Neural crest cell (in vitro differentiated cells): ENCODE data around the gene CTNNA3. TPM values are rescaled to one million over a fixed set of nuclear protein-coding genes. Genes with fewer than 3 reads are reported as not detected.

ENCODE experiments used
- DNase-seq: peaks from one replicate; pipeline ENCODE4 v3.0.0; 2021; ENCODE audit warnings: low read depth, mixed read lengths, low spot score
- H3K27ac Mint-ChIP-seq: one replicate; pipeline ENCODE4 v1.8.0; 2021; ENCODE audit warnings: mild to moderate bottlenecking, mixed read lengths; ENCODE audit not compliant: unreplicated experiment
- H3K27me3 Mint-ChIP-seq: 2 replicates; pipeline ENCODE4 v1.8.0; 2021; ENCODE audit warnings: low read depth, mild to moderate bottlenecking, mixed read lengths
- H3K36me3 Mint-ChIP-seq: 2 replicates; pipeline ENCODE4 v1.8.0; 2021; ENCODE audit warnings: low read depth, mild to moderate bottlenecking, mixed read lengths
- H3K4me1 Mint-ChIP-seq: 2 replicates; pipeline ENCODE4 v1.8.0; 2021; ENCODE audit warnings: mixed read lengths
- H3K4me3 Mint-ChIP-seq: one replicate; pipeline ENCODE4 v1.8.0; 2021; ENCODE audit warnings: mild to moderate bottlenecking, mixed read lengths
- H3K9me3 Mint-ChIP-seq: 2 replicates; pipeline ENCODE4 v1.8.0; 2021; ENCODE audit warnings: mixed read lengths
- total RNA-seq: library from RNA; stranded (reverse); gene quantifications from 2 replicates; pipeline ENCODE4 v1.2.1, GENCODE V29; 2021
- TF ChIP-seq, protein P1 (sequence below): fragments of 200-600 bp; sonication (generic); conservative IDR thresholded peaks from 2 replicates; pipeline ENCODE4 v1.5.0; 2021; ENCODE audit warnings: antibody characterized with exemption, mild to moderate bottlenecking

The CTNNA3 gene
- total RNA-seq, 1 donor from 2014 or later: 4.7 TPM

DNA sequence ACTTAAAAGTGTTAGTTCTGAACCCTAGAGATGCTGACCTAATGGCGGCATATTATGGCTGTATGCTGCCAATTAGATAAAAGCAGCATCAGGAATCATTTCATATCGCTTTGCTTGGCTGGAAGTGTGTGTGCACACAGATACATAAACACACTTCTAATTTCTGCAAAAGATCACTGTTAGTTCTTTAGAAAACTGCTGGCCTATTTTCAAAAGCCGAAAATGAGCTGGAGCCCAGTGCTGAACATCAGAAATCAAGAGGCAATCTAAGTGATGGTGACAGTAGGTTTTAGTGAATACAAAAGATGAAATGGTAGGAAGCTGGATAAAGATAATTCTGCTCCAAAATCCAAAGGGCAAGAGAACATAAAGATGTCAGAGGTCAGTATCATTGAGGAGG, 1516.0 kb downstream of the CTNNA3 start:
- no peaks in the 10 kb centered on the region for H3K27me3 Mint-ChIP-seq
- no peak overlapping the region for H3K4me3 Mint-ChIP-seq

DNA sequence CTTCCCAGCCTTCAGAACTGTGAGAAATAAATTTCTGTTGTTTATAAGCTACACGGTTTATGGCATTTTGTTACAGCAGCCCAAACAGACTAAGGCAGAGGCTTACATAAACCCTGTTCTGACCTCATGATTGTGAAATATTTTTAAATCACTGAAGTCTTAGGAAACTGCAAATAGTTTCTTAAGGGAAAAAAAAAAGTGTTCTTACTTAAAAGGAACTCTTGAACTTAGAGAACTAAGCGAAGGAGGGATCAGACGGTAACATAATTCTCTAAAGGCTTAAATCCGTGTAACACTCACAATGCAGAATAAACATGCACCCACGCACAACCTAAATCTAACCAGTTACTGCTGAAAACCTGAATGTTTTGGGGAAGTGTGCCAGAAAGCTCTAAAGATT, 1519.2 kb downstream of the CTNNA3 start:
- TF ChIP-seq, protein P1, sequence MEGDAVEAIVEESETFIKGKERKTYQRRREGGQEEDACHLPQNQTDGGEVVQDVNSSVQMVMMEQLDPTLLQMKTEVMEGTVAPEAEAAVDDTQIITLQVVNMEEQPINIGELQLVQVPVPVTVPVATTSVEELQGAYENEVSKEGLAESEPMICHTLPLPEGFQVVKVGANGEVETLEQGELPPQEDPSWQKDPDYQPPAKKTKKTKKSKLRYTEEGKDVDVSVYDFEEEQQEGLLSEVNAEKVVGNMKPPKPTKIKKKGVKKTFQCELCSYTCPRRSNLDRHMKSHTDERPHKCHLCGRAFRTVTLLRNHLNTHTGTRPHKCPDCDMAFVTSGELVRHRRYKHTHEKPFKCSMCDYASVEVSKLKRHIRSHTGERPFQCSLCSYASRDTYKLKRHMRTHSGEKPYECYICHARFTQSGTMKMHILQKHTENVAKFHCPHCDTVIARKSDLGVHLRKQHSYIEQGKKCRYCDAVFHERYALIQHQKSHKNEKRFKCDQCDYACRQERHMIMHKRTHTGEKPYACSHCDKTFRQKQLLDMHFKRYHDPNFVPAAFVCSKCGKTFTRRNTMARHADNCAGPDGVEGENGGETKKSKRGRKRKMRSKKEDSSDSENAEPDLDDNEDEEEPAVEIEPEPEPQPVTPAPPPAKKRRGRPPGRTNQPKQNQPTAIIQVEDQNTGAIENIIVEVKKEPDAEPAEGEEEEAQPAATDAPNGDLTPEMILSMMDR: no peak
- H3K36me3 Mint-ChIP-seq: no peaks in the 10 kb centered on the region

More for the DNA sequence above, 1516.0 kb downstream of the CTNNA3 start:
- no peak overlapping the region for H3K27ac Mint-ChIP-seq
- no peaks in the 10 kb centered on the region for H3K4me1 Mint-ChIP-seq
- DNase-seq: no peak
- no peaks in the 10 kb centered on the region for H3K36me3 Mint-ChIP-seq
- TF ChIP-seq, protein P1: no peak
- no peaks in the 10 kb centered on the region for H3K9me3 Mint-ChIP-seq

DNA sequence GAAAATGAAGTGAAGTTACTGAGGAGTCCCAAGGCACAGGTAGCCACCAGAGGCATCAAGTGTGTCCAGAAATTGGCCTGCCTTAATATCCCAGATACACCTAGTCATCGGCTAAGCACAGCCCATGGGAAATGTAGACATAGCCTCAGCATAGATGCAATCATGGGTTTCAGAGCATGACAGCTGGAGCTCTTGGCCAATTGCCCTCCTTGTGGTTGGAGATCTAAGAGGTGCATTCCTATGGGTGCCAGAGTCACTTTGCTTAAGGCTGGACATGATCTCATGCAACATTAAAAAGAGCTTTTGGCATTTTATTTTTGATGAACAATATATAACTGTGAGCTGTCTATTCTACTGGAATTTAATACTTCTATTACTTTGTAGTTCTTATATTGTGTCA, 1528.2 kb downstream of the CTNNA3 start:
- TF ChIP-seq, protein P1: no peak
- no peak overlapping the region for H3K27ac Mint-ChIP-seq
- H3K4me3 Mint-ChIP-seq: no peak overlapping the region

More for the DNA sequence above, 1519.2 kb downstream of the CTNNA3 start:
- no peaks in the 10 kb centered on the region for H3K4me1 Mint-ChIP-seq
- no peaks in the 10 kb centered on the region for H3K9me3 Mint-ChIP-seq
- no peak overlapping the region for H3K4me3 Mint-ChIP-seq
- no peak overlapping the region for H3K27ac Mint-ChIP-seq
- no peaks in the 10 kb centered on the region for H3K27me3 Mint-ChIP-seq
- DNase-seq: no peak

DNA sequence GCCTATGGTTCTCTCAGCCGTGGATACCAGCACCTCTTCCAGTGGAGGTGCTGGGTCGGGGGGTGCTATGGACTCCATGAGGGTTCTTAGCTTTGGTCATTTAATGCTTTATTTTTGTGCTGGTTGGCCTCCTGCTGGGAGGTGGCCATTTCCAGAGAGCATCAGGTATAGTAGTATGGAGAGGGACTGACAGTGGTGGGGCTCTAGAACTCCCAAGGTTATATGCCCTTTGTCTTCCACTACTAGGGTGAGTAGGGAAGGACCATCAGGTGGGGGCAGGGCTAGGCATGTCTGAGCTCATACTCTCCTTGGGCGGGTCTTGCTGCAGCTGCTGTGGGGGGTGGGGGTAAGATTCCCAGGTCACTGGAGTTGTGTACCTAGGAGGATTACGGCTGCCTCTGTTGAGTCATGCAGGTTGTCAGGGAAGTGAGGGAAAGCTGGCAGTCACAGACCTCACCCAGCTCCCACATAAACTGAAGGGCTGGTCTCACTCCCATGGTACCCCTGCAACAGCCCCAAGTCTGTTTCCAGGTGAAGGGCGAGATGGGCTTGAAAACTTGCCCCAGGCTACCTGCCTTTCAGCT, 1533.3 kb downstream of the CTNNA3 start:
- no peak for DNase-seq
- Mint-ChIP-seq H3K4me3 (no peak overlapping the region), H3K9me3 (peaks cover 6% of the 10 kb centered on the region), H3K27me3 (no peaks in the 10 kb centered on the region), H3K36me3 (no peaks in the 10 kb centered on the region), H3K27ac (no peak overlapping the region), H3K4me1 (peaks cover 6% of the 10 kb centered on the region)
- TF ChIP-seq, protein P1: no peak

More for the DNA sequence above, 1528.2 kb downstream of the CTNNA3 start:
- DNase-seq: no peak
- Mint-ChIP-seq H3K9me3 (no peaks in the 10 kb centered on the region), H3K27me3 (no peaks in the 10 kb centered on the region), H3K4me1 (no peaks in the 10 kb centered on the region), H3K36me3 (no peaks in the 10 kb centered on the region)

DNA sequence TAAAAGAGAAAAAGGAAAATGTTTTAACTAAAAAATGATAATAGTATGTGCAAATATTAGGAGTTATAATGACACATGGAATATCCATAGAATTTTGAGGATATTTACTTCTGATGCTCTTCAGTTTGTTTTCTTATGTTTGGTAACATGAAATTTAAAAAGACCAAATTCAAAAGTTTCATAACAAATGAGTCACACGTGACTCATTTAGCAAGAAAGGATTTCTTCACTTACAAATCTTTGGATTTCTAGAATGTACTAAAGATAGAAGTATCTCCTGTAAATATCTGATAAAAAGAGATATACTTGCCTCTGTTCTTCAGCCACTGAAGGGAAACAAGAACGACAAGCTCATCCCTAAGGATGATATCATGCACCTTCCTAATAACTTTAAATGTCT, 1544.6 kb downstream of the CTNNA3 start:
- no peaks in the 10 kb centered on the region for H3K4me1 Mint-ChIP-seq
- no peak overlapping the region for H3K27ac Mint-ChIP-seq
- no peaks in the 10 kb centered on the region for H3K27me3 Mint-ChIP-seq
- DNase-seq: no peak
- H3K36me3 Mint-ChIP-seq: no peaks in the 10 kb centered on the region
- H3K4me3 Mint-ChIP-seq: no peak overlapping the region
- TF ChIP-seq, protein P1: no peak
- peaks cover 3% of the 10 kb centered on the region for H3K9me3 Mint-ChIP-seq
